ENCODE results near the gene LRP1.

- TF ChIP-seq CTCF (conservative IDR thresholded peaks at IDR 0.05; ENCODE audit: low read length) (no peak), EZH2phosphoT487 (IDR thresholded peaks at IDR 0.05; ENCODE audit: borderline replicate concordance, low read depth, low read length) (no peak)
These were observed 76.2 kb downstream of the LRP1 start for GRCh38 chr12:57204454-57204853.
